Panc1 (cell line): Measurements from ENCODE around the gene CNTN3.

Experiments used
- CTCF ChIP-seq: fragments of 450-650 bp; IDR thresholded peaks from 2 replicates; pipeline ENCODE4 v1.5.1; 2017; ENCODE audit warnings: mild to moderate bottlenecking
- REST ChIP-seq, 2 experiments: IDR thresholded peaks; 2 replicates each; pipeline ENCODE4 v1.6.1; 2011 to 2012; ENCODE audit warnings: low read depth in 2 of 2, control low read depth in 1 of 2, low read length in 1 of 2, mild to moderate bottlenecking in 1 of 2, moderate library complexity in 1 of 2; ENCODE audit not compliant: insufficient read depth in 1 of 2
- SIN3A ChIP-seq: IDR thresholded peaks from 2 replicates; pipeline ENCODE4 v1.6.1; 2012; ENCODE audit warnings: low read depth, mild to moderate bottlenecking, low read length, moderate library complexity, borderline replicate concordance; ENCODE audit not compliant: insufficient read depth
- TCF7L2 ChIP-seq: IDR thresholded peaks from 2 replicates; pipeline ENCODE4 v1.6.1; 2011; ENCODE audit warnings: mild to moderate bottlenecking, low read depth, low read length, inconsistent platforms

DNA sequence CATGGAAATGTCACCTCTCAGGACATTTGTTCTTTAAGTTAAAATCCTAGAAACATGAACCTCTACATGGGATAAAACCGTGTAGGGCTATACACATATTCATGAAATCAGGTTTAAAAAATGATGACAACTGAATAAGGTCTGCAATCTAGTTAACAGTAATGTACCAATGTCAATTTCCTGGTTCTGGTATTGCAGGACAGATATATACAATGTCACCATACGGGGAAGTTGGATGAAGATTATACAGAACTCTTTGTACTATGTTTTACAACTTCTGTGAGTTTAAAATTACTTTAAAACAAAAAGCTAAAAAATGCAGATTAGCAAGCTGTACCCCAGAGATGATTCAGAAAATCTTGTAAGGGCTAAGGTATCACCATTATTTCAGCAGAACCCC is 6.7 kb downstream of the CNTN3 start:
- TF ChIP-seq CTCF, result no peak
- no peak for TF ChIP-seq REST (IDR thresholded peaks at IDR 0.05; ENCODE audit: insufficient read depth in 1 of 2, low read depth in 2 of 2, low read length in 1 of 2)
- no peak for TF ChIP-seq SIN3A
- no peak for TF ChIP-seq TCF7L2
